ENCODE results near the gene PHYHD1.

DNA sequence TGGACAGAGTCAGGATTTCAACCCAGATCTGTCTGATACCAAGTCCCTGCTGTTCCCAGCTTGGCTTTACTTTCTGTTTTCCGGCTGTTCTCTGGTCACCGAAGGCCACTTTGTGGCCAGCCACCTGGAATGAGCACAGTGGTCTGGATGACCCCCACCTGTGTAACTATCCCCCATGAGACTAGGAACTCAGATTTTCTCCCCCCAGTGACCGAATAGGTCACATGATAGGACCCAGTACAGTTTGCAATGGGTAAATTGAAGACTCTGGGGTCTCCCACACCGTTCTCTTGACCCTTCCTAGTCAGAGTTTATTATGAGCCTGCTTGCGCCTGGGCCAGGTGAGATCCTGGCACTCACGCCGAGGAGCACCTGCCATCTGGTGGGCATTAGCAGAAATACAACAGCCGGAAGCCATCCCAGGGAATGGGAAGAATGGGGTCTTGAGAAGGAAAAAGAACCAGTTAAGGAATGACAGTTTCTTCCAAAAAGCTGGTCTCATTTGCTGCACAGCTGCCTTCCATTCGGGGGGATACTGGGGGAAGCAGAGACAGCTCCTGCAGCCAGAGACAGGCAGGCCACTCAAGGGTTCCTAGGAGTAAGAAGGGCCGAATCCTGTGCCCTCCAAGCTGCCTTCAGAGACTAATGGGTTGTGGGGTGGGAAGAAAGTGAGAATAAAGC lies 7.1 kb downstream of the PHYHD1 start:
- peak; percentile 82 to 94 (median 91) for TF ChIP-seq CTCF (IDR thresholded peaks at IDR 0.05)
- TF ChIP-seq POLR2A (IDR thresholded peaks at IDR 0.05), result no peak

Data from thyroid gland (tissue), 4 donors.